ENCODE results near the gene BBS7. TPM values are rescaled to one million over a fixed set of nuclear protein-coding genes. Genes with fewer than 3 reads are reported as not detected.

Gene BBS7
- 10.8 TPM for total RNA-seq
- long read RNA-seq, partial matches to known transcripts, result 2 of 5 reads
- long read RNA-seq, other reads (novel, unspliced or antisense), result 1 of 5 reads

GRCh38 chr4:121869841-121870822 lies at the start of gene BBS7:
Gene BBS7 (minus strand): TSS chr4:121870474. CDS start chr4:121870313, 161 bp downstream.
- peak; percentile 98 for DNase-seq (ENCODE audit: low spot score)

- no peak for DNase-seq (ENCODE audit: low spot score)
Observed at GRCh38 chr4:121913667-121914066, 43.4 kb upstream of the BBS7 start.

- no peak for DNase-seq (ENCODE audit: low spot score)
Observed at GRCh38 chr4:121908346-121908745, 38.1 kb upstream of the BBS7 start.

- no peak for DNase-seq (ENCODE audit: low spot score)
Observed at GRCh38 chr4:121900132-121900983, 30.1 kb upstream of the BBS7 start.

- no peak for DNase-seq (ENCODE audit: low spot score)
Observed at GRCh38 chr4:121898150-121898549, 27.9 kb upstream of the BBS7 start.

GRCh38 chr4:121888134-121888533 lies 17.9 kb upstream of the BBS7 start:
- DNase-seq (ENCODE audit: low spot score), result no peak

- no peak for DNase-seq (ENCODE audit: low spot score)
Observed at GRCh38 chr4:121885115-121885514, 14.8 kb upstream of the BBS7 start.

- DNase-seq (ENCODE audit: low spot score), result no peak
Observed at GRCh38 chr4:121881158-121881557, 10.9 kb upstream of the BBS7 start.

- DNase-seq (ENCODE audit: low spot score), result no peak
Observed at GRCh38 chr4:121879135-121879534, 8.9 kb upstream of the BBS7 start.

- DNase-seq (ENCODE audit: low spot score), result no peak
Observed at GRCh38 chr4:121877041-121877773, 6.9 kb upstream of the BBS7 start.

GRCh38 chr4:121876070-121876469 lies 5.8 kb upstream of the BBS7 start:
- DNase-seq (ENCODE audit: low spot score), result no peak

GRCh38 chr4:121875652-121876051 lies 5.4 kb upstream of the BBS7 start:
- no peak for DNase-seq (ENCODE audit: low spot score)

GRCh38 chr4:121873604-121874003 lies 3.3 kb upstream of the BBS7 start:
- no peak for DNase-seq (ENCODE audit: low spot score)

GRCh38 chr4:121863799-121864198 lies 6.5 kb downstream of the BBS7 start:
- DNase-seq (ENCODE audit: low spot score), result no peak

GRCh38 chr4:121861426-121861825 lies 8.8 kb downstream of the BBS7 start:
- no peak for DNase-seq (ENCODE audit: low spot score)

- no peak for DNase-seq (ENCODE audit: low spot score)
Observed at GRCh38 chr4:121860121-121860520, 10.2 kb downstream of the BBS7 start.

GRCh38 chr4:121851354-121851753 lies 18.9 kb downstream of the BBS7 start:
- DNase-seq (ENCODE audit: low spot score), result no peak

GRCh38 chr4:121846662-121847061 lies 23.6 kb downstream of the BBS7 start:
- no peak for DNase-seq (ENCODE audit: low spot score)

- DNase-seq (ENCODE audit: low spot score), result no peak
Observed at GRCh38 chr4:121842862-121843261, 27.4 kb downstream of the BBS7 start.

- DNase-seq (ENCODE audit: low spot score), result no peak
Observed at GRCh38 chr4:121838136-121838535, 32.1 kb downstream of the BBS7 start.

- DNase-seq (ENCODE audit: low spot score), result no peak
Observed at GRCh38 chr4:121829511-121829910, 40.8 kb downstream of the BBS7 start.
